ENCODE results near the gene PRKG1. TPM values are rescaled to one million over a fixed set of nuclear protein-coding genes. Genes with fewer than 3 reads are reported as not detected.

PRKG1 gene
- total RNA-seq, 1 experiment from 2014 or later, result 16.5 TPM

- TF ChIP-seq, protein P1, sequence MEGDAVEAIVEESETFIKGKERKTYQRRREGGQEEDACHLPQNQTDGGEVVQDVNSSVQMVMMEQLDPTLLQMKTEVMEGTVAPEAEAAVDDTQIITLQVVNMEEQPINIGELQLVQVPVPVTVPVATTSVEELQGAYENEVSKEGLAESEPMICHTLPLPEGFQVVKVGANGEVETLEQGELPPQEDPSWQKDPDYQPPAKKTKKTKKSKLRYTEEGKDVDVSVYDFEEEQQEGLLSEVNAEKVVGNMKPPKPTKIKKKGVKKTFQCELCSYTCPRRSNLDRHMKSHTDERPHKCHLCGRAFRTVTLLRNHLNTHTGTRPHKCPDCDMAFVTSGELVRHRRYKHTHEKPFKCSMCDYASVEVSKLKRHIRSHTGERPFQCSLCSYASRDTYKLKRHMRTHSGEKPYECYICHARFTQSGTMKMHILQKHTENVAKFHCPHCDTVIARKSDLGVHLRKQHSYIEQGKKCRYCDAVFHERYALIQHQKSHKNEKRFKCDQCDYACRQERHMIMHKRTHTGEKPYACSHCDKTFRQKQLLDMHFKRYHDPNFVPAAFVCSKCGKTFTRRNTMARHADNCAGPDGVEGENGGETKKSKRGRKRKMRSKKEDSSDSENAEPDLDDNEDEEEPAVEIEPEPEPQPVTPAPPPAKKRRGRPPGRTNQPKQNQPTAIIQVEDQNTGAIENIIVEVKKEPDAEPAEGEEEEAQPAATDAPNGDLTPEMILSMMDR (IDR thresholded peaks at IDR 0.05), result no peak
- TF ChIP-seq IRF1 (CRISPR knock-in tag; IDR thresholded peaks at IDR 0.05), result no peak
- TF ChIP-seq E2F1 (CRISPR knock-in tag; IDR thresholded peaks at IDR 0.05), result no peak
- TF ChIP-seq ZNF396 (CRISPR knock-in tag; IDR thresholded peaks at IDR 0.05; ENCODE audit: borderline replicate concordance), result no peak
- no peak for TF ChIP-seq NFYB (CRISPR knock-in tag; conservative IDR thresholded peaks at IDR 0.05; ENCODE audit: low read depth)
- TF ChIP-seq, protein P2, sequence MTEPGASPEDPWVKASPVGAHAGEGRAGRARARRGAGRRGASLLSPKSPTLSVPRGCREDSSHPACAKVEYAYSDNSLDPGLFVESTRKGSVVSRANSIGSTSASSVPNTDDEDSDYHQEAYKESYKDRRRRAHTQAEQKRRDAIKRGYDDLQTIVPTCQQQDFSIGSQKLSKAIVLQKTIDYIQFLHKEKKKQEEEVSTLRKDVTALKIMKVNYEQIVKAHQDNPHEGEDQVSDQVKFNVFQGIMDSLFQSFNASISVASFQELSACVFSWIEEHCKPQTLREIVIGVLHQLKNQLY (CRISPR knock-in tag; IDR thresholded peaks at IDR 0.05), result no peak
Observed at GRCh38 chr10:51171946-51172345, 97.7 kb downstream of the PRKG1 start (continued).

GRCh38 chr10:51176976-51177695, 102.8 kb downstream of the PRKG1 start:
- Mint-ChIP-seq H3K27ac (no peak overlapping the region), H3K4me1 (no peaks in the 10 kb centered on the region), H3K36me3 (no peaks in the 10 kb centered on the region), H3K4me3 (no peak overlapping the region), H3K9me3 (no peaks in the 10 kb centered on the region), H3K27me3 (ENCODE audit: low read depth) (no peaks in the 10 kb centered on the region)
- DNase-seq (ENCODE audit: low spot score), result no peak
- ATAC-seq, result no peak
- ChIA-PET CTCF (no interaction called here), POLR2A (no interaction called here)
- TF ChIP-seq, protein P3, sequence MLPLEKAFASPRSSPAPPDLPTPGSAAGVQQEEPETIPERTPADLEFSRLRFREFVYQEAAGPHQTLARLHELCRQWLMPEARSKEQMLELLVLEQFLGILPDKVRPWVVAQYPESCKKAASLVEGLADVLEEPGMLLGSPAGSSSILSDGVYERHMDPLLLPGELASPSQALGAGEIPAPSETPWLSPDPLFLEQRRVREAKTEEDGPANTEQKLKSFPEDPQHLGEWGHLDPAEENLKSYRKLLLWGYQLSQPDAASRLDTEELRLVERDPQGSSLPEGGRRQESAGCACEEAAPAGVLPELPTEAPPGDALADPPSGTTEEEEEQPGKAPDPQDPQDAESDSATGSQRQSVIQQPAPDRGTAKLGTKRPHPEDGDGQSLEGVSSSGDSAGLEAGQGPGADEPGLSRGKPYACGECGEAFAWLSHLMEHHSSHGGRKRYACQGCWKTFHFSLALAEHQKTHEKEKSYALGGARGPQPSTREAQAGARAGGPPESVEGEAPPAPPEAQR (CRISPR knock-in tag; IDR thresholded peaks at IDR 0.05), result no peak
- TF ChIP-seq CREM (CRISPR knock-in tag; IDR thresholded peaks at IDR 0.05) (no peak), AR (CRISPR knock-in tag; IDR thresholded peaks at IDR 0.05) (no peak), HMGA2 (CRISPR knock-in tag; IDR thresholded peaks at IDR 0.05) (no peak), ATF1 (CRISPR knock-in tag; IDR thresholded peaks at IDR 0.05) (no peak), FOXP1 (CRISPR knock-in tag; IDR thresholded peaks at IDR 0.05; ENCODE audit: borderline replicate concordance) (no peak), FOXP4 (CRISPR knock-in tag; IDR thresholded peaks at IDR 0.05) (no peak), FOXJ3 (CRISPR knock-in tag; IDR thresholded peaks at IDR 0.05; ENCODE audit: borderline replicate concordance) (no peak), GRHL2 (CRISPR knock-in tag; IDR thresholded peaks at IDR 0.05; ENCODE audit: insufficient replicate concordance, severe bottlenecking) (no peak)
- TF ChIP-seq, protein P1 (IDR thresholded peaks at IDR 0.05), result no peak
- TF ChIP-seq, protein P4, sequence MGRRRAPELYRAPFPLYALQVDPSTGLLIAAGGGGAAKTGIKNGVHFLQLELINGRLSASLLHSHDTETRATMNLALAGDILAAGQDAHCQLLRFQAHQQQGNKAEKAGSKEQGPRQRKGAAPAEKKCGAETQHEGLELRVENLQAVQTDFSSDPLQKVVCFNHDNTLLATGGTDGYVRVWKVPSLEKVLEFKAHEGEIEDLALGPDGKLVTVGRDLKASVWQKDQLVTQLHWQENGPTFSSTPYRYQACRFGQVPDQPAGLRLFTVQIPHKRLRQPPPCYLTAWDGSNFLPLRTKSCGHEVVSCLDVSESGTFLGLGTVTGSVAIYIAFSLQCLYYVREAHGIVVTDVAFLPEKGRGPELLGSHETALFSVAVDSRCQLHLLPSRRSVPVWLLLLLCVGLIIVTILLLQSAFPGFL (CRISPR knock-in tag; IDR thresholded peaks at IDR 0.05; ENCODE audit: borderline replicate concordance), result no peak
- TF ChIP-seq, protein P5, sequence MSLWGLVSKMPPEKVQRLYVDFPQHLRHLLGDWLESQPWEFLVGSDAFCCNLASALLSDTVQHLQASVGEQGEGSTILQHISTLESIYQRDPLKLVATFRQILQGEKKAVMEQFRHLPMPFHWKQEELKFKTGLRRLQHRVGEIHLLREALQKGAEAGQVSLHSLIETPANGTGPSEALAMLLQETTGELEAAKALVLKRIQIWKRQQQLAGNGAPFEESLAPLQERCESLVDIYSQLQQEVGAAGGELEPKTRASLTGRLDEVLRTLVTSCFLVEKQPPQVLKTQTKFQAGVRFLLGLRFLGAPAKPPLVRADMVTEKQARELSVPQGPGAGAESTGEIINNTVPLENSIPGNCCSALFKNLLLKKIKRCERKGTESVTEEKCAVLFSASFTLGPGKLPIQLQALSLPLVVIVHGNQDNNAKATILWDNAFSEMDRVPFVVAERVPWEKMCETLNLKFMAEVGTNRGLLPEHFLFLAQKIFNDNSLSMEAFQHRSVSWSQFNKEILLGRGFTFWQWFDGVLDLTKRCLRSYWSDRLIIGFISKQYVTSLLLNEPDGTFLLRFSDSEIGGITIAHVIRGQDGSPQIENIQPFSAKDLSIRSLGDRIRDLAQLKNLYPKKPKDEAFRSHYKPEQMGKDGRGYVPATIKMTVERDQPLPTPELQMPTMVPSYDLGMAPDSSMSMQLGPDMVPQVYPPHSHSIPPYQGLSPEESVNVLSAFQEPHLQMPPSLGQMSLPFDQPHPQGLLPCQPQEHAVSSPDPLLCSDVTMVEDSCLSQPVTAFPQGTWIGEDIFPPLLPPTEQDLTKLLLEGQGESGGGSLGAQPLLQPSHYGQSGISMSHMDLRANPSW (CRISPR knock-in tag; conservative IDR thresholded peaks at IDR 0.05; ENCODE audit: low read depth), result no peak

Measured in WTC11 (cell line).